DMS79 treated with DMSO at 0.1 percent for 48 hours (cell line): Measurements from ENCODE around the gene ADAMTS16.

Source experiments
- DNase-seq: peaks from one replicate; lab custom pipeline; 2025; lab: John Stamatoyannopoulos, UW

Gene ADAMTS16

GRCh38 chr5:5348135-5348534 is 208.0 kb downstream of the ADAMTS16 start:
- no peak for DNase-seq

GRCh38 chr5:5348576-5348975 is 208.4 kb downstream of the ADAMTS16 start:
- no peak for DNase-seq

GRCh38 chr5:5350101-5350500 is 210.0 kb downstream of the ADAMTS16 start:
- no peak for DNase-seq

DNA sequence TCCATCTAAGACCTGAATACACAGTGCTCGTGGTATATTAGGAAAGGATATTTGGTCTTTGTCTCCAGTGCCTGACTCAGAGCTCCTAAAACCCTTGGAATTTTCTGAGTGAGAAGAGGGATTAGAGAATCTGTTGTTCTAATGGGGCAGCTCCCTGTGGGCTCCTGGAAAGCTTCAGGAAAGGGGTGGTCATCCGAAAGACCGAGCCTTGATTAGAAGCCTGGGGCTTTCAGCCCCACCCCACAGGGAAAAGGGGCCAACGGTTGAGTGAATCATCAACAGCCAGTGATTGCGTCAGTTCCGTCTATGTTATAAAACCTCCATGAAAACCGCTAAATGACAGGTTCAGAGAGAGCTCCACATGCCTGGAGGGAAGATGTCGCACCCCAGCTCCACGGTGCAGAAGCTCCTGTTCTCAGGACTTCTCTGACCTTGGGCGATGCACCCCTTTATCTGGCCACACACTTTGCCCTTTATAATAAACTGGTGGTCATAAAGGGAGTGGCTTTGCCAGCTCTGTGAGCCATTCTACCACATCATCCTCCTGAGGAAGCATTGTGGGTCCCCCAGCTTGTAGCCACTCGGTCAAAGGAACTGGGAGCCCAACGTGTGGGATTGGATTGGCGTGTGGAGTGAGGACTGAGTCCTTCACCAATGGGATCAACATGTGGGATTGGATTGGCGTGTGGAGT is 211.3 kb downstream of the ADAMTS16 start:
- DNase-seq, result no peak

GRCh38 chr5:5352675-5353074 is 212.5 kb downstream of the ADAMTS16 start:
- DNase-seq, result no peak

DNA sequence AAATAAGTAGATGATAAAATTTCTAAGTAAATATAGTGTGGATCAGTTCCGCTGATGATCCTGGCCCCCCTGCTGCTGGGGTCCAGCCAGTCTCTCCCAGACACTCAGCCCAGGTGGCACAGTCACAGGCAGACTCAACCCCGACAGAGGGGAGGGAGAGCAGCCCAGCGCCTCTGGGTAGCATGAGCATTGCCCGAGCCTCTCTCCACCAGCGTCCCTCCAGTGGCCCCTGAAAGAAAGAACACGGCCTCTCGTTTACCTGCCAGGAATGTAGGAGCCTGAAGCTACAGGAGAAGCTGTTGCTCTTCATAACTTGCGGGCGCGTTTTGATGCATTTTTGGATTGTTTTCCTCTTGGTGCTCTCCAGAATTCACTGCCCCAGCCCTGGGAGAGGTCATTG is 213.6 kb downstream of the ADAMTS16 start:
- DNase-seq, result no peak

GRCh38 chr5:5356765-5357164 is 216.6 kb downstream of the ADAMTS16 start:
- no peak for DNase-seq

DNA sequence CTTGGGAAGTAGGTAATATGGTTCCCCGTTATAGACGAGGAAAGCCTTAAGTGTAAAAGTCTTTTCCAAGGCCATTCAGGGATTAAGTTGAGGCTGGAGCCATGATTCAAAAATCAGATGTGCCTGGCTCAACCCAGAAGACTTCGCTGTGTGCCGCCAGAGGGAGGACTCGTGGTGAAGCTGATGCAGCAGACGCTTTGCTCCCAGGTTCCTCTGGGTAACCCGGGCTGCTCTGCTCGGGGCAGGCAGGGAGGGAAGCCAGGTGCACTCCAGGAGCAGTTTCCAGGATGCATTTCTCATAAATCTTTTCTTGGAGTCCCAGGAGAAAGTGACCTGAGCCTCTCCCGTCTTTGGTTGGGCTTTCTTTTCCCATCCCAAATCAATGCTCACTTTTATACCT is 219.5 kb downstream of the ADAMTS16 start:
- no peak for DNase-seq

DNA sequence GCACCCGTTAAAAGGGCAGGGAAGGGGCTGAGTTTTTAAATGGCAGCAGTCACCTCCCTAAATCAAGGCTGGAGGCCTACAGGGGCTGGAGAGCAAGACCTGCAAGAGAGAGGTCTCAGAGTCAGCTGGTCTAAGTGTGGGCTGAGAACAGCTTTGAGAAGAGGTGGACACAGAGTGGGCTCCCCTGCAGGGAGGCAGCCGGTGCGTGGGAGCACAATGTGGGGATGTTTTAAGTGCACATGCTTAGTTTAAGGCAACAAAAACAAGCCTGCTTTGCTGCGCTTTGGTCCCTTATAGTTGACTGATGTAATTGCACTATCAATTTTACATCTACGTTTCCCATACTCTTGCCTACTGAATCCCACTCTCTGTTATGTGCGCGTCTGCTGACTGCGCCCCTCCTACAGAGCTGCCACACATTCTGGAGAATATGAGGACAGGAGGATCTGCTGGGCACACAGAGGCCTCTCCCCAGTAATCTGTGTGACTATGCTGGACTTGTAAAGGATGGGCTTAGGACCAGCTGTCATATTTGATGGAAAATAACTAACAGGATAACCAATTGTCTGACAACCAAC is 220.3 kb downstream of the ADAMTS16 start:
- no peak for DNase-seq

DNA sequence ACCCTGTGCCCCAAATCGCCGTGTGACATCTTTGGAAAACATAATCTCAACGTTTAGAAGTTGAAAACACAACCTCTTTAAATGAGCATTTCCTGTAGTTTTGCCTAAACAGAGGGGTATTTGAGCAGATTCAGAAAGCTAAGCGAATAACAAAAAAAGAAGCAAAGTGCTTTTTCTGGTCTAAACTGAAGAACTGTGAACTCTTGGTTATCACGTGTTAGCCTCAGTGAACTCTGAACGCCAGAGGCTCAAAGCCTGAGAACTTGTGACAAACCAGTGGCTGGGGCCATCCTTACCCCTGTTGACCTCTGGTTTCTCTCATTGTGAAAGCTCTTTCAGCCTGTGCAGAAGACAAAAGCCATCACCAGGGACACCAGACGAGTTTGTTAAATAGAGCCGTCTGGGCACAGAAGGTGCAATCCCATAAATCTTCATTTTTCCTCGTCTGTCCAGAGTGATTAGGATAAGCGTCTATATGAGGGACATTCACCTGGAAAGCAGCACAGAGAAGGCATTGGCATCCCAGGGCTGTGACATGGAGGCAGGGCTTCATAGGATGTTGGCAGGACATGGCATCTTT is 220.9 kb downstream of the ADAMTS16 start:
- no peak for DNase-seq

DNA sequence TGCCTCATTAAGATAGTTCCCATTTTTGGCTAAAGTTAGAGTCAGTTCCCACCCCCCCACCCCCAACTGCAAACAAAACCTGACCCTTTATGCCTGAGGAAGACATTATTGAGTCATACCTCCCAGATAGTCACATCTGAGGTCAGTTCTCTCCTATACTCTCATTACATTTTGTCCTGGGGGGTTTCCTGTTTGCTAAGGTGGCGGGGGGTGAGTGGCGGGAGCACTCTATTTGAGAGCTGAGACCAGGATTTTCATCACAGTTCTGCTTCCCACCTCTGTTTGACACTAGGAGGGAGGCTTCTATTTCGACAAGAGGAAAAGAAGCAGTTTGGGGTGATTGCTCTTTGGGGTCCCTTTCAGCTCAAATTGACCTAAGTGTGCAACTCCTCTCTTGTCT is 222.9 kb downstream of the ADAMTS16 start:
- no peak for DNase-seq

DNA sequence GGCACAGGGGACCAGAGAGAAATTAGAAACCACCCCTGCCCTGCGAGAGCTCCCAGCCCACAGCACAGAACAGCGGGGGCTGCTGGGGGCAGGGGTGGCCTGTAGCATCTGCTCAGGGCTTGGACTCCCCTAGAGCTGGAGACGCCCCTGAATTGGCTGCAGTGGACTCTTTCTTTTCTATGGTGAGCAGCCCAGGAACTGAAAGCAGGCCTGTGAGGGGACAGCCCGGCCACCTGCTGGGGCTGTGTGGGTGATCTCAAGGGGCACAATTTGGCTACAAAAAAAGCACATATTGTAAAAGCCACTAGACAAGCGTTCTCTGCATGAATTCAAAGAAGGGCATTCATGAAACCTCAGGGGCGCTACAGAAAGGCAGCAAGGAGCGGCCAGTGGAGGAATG is 224.8 kb downstream of the ADAMTS16 start:
- DNase-seq, result no peak

- DNase-seq, result no peak
Measured at GRCh38 chr5:5367739-5368138, 227.6 kb downstream of the ADAMTS16 start.

DNA sequence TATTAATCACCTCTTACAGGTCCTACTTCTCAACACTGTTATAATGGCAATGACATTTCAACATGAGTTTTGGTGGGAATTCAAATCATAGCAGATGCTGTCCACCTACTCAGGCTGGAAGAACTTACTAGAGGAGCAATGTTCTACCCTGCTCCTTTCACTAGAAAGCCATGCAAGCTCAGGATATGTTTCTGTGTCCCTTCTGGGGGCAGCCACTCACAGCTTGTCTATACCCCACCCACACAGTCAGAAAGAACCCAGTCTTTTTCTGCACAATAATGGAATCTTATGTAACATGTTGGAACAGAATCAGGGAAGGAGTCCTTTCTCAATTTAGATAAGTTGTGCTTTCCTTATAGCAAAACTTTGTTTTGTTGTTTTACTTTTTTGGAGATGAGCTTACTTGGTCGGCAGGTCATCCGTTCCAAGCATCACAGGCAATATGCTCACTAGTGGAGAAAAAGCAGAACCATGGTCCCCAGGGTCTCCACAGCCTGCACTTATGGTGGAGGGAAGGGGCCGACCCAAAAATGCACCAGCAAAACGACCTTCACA is 229.0 kb downstream of the ADAMTS16 start:
- no peak for DNase-seq
